ENCODE results near the gene HADH. TPM values are rescaled to one million over a fixed set of nuclear protein-coding genes. Genes with fewer than 3 reads are reported as not detected.
"Not testable (repeated sequence)": the region's sequence is repeated elsewhere in the genome, so short reads cannot be mapped to it uniquely, and the experiment has no call there.

The HADH gene
- total RNA-seq, 3 donors from 2014 or later = 76.7 to 151 (median 103) TPM

DNA sequence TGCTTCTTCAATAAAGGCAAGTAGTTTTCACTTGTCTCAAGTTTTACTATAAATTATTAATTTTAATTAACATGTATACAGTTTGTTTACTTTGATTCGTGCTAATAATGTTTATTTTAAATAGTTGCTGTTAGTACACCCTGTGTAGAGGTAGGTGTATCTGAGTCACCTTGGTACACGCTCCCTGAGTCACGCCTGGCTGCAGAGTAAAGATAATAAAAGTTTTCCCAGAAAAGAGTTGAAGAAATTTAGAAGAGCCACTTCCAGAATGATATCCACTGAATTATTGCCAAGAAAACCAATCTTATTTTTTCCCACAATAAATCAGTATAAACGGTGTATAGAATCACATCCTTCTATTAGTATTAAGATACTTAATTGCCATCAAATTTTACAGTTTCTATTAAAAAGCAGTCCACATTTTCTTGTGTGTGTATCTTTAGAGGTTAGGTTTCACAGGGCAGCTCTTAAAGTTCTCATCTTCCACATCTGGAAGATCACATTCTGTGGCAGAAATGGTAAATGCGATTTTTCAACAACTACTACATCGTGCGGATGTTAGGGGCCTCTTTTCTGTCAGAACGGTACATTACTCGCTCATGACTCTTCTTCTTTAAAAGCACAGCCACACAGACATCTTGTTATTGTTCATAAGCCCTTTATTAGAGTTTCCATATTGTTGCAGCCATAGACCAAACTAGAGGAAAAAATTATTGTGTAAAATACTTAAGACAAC lies 55.4 kb downstream of the HADH start:
- ATAC-seq (peak; percentile 66), DNase-seq (no peak)
- intact Hi-C loops (cut with DNase I, micrococcal nuclease) = no loop called here
- Histone ChIP-seq H3K36me3 (ENCODE audit: low read depth) (no peaks in the 10 kb centered on the region), H3K4me1 (ENCODE audit: low read depth) (no peaks in the 10 kb centered on the region), H3K9me3 (no peaks in the 10 kb centered on the region), H3K4me3 (no peak overlapping the region)
- TF ChIP-seq, protein P1, sequence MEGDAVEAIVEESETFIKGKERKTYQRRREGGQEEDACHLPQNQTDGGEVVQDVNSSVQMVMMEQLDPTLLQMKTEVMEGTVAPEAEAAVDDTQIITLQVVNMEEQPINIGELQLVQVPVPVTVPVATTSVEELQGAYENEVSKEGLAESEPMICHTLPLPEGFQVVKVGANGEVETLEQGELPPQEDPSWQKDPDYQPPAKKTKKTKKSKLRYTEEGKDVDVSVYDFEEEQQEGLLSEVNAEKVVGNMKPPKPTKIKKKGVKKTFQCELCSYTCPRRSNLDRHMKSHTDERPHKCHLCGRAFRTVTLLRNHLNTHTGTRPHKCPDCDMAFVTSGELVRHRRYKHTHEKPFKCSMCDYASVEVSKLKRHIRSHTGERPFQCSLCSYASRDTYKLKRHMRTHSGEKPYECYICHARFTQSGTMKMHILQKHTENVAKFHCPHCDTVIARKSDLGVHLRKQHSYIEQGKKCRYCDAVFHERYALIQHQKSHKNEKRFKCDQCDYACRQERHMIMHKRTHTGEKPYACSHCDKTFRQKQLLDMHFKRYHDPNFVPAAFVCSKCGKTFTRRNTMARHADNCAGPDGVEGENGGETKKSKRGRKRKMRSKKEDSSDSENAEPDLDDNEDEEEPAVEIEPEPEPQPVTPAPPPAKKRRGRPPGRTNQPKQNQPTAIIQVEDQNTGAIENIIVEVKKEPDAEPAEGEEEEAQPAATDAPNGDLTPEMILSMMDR (IDR thresholded peaks at IDR 0.05) = no peak

- Histone ChIP-seq H3K9me3 (no peaks in the 10 kb centered on the region), H3K4me3 (no peak overlapping the region), H3K36me3 (ENCODE audit: low read depth) (no peaks in the 10 kb centered on the region), H3K4me1 (ENCODE audit: low read depth) (no peaks in the 10 kb centered on the region)
- ATAC-seq = peak; percentile 64
- TF ChIP-seq, protein P1 (IDR thresholded peaks at IDR 0.05) = no peak
- intact Hi-C loops (cut with DNase I, micrococcal nuclease) = no loop called here
- peak in 1 of 3 donors; percentile 21 for DNase-seq
These were observed 56.0 kb downstream of the HADH start for GRCh38 chr4:108045687-108046024.

DNA sequence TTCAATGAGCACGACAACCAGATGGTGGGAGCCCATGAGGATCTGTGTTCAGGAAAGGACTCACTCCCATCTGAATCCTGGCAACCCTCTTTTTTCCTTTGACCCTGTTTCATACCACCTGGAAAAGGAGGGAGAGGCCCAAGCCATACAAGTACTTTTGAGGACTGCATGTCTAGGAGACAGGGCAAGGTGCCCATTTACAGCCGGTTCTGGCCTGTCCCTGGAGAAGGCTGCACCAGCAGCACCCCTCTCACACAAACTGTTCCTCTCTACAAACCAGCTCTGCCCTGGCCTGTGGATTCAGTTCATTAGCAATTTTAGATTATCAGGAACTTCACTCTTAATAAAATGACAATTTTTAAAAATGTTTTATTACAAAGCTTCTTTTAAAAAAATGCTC lies 57.5 kb downstream of the HADH start:
- no peak for DNase-seq
- H3K36me3 ChIP-seq (ENCODE audit: low read depth) = no peaks in the 10 kb centered on the region
- no peaks in the 10 kb centered on the region for H3K9me3 ChIP-seq
- no peaks in the 10 kb centered on the region for H3K4me1 ChIP-seq (ENCODE audit: low read depth)
- TF ChIP-seq, protein P1 (IDR thresholded peaks at IDR 0.05) = no peak
- H3K4me3 ChIP-seq = no peak overlapping the region
- intact Hi-C loops (cut with DNase I, micrococcal nuclease) = no loop called here
- ATAC-seq = no peak

GRCh38 chr4:108048157-108048556 lies 58.5 kb downstream of the HADH start:
- ATAC-seq (no peak), DNase-seq (no peak)
- Histone ChIP-seq H3K36me3 (ENCODE audit: low read depth) (no peaks in the 10 kb centered on the region), H3K4me3 (no peak overlapping the region), H3K4me1 (ENCODE audit: low read depth) (no peaks in the 10 kb centered on the region), H3K9me3 (no peaks in the 10 kb centered on the region)
- TF ChIP-seq, protein P1 (IDR thresholded peaks at IDR 0.05) = no peak
- intact Hi-C loops (cut with DNase I, micrococcal nuclease) = no loop called here

- intact Hi-C loops (cut with DNase I, micrococcal nuclease) = no loop called here
- H3K4me1 ChIP-seq (ENCODE audit: low read depth) = no peaks in the 10 kb centered on the region
- TF ChIP-seq, protein P1 (IDR thresholded peaks at IDR 0.05) = no peak
- no peak overlapping the region for H3K4me3 ChIP-seq
- DNase-seq (no peak), ATAC-seq (no peak)
- H3K36me3 ChIP-seq (ENCODE audit: low read depth) = no peaks in the 10 kb centered on the region
- no peaks in the 10 kb centered on the region for H3K9me3 ChIP-seq
These were observed 59.3 kb downstream of the HADH start for GRCh38 chr4:108048997-108049396.

GRCh38 chr4:108049406-108049805 lies 59.7 kb downstream of the HADH start:
- DNase-seq (no peak), ATAC-seq (no peak)
- Histone ChIP-seq H3K9me3 (no peaks in the 10 kb centered on the region), H3K4me1 (ENCODE audit: low read depth) (no peaks in the 10 kb centered on the region), H3K4me3 (no peak overlapping the region), H3K36me3 (ENCODE audit: low read depth) (no peaks in the 10 kb centered on the region)
- TF ChIP-seq, protein P1 (IDR thresholded peaks at IDR 0.05) = no peak
- intact Hi-C loops (cut with DNase I, micrococcal nuclease) = no loop called here

DNA sequence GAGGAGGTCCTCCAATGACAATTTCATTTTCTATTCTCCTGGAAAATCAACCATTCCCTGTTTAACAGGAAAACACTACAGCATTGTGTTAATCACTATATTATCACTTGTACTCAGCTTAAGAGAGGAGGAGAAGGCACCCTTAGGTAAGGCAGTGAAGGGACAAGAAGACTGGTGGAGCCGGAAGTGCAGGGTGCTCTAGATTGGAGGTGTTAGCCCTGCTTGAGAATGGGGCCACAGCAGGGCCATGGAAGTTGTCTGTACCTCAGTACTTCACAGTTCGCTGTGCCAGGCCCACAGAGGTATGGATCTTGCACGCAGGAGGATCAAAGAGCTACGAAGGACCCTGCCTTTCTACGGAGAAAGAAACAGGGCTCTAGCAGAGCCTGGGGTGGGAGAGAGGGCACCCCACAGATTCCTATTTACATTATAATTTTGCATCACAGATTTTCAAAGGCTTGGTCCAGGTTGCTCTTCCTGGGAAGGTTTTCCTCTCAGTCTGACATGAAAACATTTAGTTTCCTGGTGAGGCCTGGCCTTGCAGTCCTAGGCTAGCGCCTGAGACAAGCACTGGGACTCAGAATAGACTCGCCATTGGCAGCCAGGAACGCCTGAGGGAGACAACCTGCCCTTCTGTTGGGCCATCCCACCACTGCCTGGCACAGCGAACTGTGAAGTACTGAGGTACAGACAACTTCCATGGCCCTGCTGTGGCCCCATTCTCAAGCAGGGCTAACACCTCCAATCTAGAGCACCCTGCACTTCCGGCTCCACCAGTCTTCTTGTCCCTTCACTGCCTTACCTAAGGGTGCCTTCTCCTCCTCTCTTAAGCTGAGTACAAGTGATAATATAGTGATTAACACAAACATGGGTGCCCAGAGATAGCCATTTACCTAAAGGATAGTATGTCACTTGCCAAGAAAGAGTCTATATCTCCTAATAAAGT lies 60.8 kb downstream of the HADH start:
- H3K4me3 ChIP-seq; H3K36me3 ChIP-seq (ENCODE audit: low read depth); H3K9me3 ChIP-seq; intact Hi-C loops (cut with DNase I, micrococcal nuclease); DNase-seq; H3K4me1 ChIP-seq (ENCODE audit: low read depth): not testable (repeated sequence)
- ATAC-seq = peak; percentile 27

All from mucosa of descending colon (tissue), 3 donors.